22Rv1 (cell line): ENCODE results near the gene CAP2.

Source experiments
- CTCF ChIP-seq: fragments of 450-650 bp; IDR thresholded peaks from 2 replicates; pipeline ENCODE4 v1.5.1; 2017; ENCODE audit warnings: mild to moderate bottlenecking
- ZFX ChIP-seq: fragments of 450-650 bp; IDR thresholded peaks from 2 replicates; pipeline ENCODE4 v1.6.1; 2017; ENCODE audit warnings: antibody characterized with exemption, borderline replicate concordance

GRCh38 chr6:17349427-17349826, 44.0 kb upstream of the CAP2 start:
- TF ChIP-seq CTCF: no peak
- TF ChIP-seq ZFX: no peak
